GM19099 (cell line): ENCODE data around the gene FIGLA.

ENCODE experiments used
- POLR2A ChIP-seq: IDR thresholded peaks from 3 replicates; pipeline ENCODE4 v1.6.1; 2011; ENCODE audit warnings: low read depth; ENCODE audit not compliant: insufficient read length; ENCODE audit errors: extremely low read depth

FIGLA gene

GRCh38 chr2:70768590-70769085, 21.8 kb downstream of the FIGLA start:
- TF ChIP-seq POLR2A, result no peak

- no peak for TF ChIP-seq POLR2A
Observed at GRCh38 chr2:70767699-70768589, 22.5 kb downstream of the FIGLA start, which contains the start of gene ADD2. ADD2 (minus strand) TSS chr2:70768200; CDS start chr2:70706408, 61,792 bp downstream.

- TF ChIP-seq POLR2A, result no peak
Observed at GRCh38 chr2:70767079-70767698, 23.3 kb downstream of the FIGLA start.

GRCh38 chr2:70766357-70767078, 23.9 kb downstream of the FIGLA start:
- no peak for TF ChIP-seq POLR2A

GRCh38 chr2:70765507-70765906, 24.9 kb downstream of the FIGLA start:
- no peak for TF ChIP-seq POLR2A

DNA sequence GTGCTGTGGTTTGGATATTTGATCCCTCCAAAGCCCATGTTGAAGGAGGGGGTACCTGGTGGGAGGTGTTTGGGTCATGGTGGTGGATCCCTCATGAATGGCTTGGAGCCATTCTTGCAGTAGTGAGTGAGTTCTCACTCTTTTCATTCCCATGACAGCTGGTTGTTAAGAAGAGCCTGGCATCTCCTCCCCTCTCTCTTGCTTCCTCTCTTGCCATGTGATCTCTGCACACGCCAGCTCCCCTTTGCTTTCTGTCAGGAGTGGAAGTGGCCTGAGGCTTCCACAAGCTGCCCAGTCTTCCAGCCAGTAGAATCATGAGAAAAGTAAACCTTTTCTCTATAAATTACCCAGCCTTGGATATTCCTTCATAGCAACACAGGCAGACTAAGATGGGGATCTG, 31.0 kb downstream of the FIGLA start:
- TF ChIP-seq POLR2A, result no peak

DNA sequence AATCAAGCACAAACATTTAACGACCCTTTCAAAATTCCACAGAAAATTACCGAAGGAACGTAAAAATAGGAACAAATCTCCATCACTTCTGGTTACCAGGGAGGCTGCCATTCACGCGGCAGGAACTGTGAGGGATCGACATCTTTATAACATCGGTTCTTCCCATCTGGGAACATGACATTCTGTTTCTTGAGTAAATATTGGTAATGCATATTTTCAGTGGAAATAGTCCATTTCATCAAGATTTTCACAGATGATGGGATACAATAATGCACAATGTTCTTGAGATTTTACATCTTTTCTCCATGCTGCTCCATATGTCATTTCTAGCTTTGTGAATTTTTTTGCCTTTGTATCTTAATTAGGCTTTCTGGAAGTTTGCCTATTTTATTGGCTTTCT, 32.5 kb downstream of the FIGLA start:
- no peak for TF ChIP-seq POLR2A

- TF ChIP-seq POLR2A, result no peak
Observed at GRCh38 chr2:70757360-70757759, 33.1 kb downstream of the FIGLA start.

DNA sequence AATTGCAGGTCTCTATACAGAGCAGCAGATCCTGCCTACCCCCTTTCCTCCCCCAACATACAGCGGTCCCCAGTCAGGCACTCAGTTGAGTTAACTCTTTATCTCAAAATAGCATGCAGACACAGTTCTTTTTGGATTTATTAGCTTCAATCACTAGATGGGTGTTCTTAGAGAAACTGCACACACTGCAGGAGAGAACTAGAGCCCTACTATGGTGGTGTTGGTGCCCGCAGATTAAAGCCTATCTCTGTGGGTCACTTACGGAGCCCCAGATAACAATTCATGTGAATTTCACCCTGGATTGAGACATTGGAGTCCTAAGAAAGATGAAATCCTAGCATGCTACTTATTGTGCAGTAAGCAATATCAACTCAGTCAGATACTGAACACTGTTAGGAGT, 34.3 kb downstream of the FIGLA start:
- TF ChIP-seq POLR2A, result no peak

DNA sequence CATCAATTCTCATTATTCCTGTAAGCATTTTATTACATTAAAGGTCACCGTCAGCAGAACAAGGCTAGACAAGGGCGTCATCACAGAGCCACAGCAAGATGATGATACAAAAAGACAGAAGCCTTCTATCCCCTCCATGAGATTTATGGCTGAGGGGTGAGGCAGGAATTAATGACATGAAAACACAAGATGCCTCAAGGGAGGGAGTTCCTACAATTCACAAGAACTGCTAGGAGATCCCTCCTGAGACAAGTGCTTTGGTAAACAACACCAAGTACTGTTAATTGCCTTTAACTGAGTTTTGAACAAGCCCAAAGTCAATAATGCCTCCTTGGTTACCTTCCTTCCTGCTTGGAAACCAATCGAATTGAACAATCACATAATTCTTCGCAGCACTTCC, 36.5 kb downstream of the FIGLA start:
- TF ChIP-seq POLR2A, result no peak

- TF ChIP-seq POLR2A, result no peak
Observed at GRCh38 chr2:70753031-70753430, 37.4 kb downstream of the FIGLA start.

GRCh38 chr2:70752396-70752795, 38.0 kb downstream of the FIGLA start:
- no peak for TF ChIP-seq POLR2A

DNA sequence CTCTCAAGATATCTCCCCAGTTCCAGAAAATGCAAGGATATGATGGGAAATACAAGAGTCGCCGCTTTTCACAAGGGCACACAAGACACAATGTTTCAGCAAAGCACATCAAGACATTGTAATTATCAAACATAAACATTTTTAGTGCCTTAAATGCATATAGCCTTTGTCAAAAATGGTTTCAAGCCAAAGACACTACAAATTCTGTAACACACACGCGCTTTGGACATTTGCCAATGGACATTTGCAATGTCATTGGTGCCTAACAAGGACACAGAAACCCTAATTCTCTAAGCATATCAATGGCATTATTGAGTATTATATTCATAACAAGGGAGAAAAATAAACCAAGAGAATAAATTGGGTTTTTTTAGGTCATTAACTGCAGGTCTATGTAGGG, 38.6 kb downstream of the FIGLA start:
- TF ChIP-seq POLR2A, result no peak

GRCh38 chr2:70750320-70750719, 40.1 kb downstream of the FIGLA start:
- TF ChIP-seq POLR2A, result no peak
